ENCODE data around the gene PSMD1.

PSMD1 gene

DNA sequence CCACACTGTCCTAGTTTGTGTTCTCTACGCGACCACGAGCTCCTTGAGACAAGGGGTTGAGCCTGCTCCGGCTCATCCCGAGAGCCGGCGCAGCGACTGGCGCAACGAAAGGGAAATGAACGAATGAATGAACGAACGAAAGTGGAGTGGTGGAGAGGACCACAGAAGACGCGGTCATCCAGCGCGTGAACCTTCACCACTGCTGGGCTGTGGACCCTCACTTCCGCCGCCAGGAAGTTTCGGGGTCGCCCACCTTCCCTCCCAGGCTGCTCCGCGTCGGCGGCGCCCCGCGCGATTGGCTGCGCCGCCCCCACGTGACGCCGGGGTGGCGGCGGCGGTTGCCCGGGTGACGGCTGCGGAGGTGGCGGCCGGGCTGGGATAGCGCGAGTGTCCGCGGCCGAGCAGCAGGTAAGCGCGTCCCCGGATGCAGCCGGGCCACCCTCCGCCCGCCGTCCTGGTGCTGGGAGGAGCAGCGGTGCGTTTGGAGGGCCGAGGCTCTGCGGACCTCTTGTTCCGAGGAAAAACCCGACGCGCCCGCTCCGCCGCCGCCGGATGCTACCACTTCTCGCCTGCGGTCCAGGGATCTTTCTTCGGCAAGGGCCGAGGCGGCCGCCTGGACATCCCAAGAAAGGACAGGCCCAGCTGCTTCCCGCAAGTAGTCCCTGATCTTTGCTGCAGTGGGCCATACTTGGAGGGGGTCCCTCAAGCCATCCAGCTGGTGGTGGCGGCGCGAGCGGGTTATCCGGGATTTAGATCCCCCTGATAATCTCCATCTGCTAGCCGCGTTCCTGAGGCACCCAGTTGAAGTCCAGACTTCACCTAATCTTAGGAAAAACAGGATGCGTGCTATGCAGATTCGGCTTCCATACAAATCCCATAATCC lies 141.9 kb downstream of the PSMD1 start, which contains the start of gene ARMC9:
ARMC9 (plus strand) TSS at position 341 of the 883 bp plus-strand sequence. CDS start 7,608 bp downstream, outside the sequence.
- peak; percentile 34 to 68 for DNase-seq (ENCODE audit: extremely low read depth in 1 of 2, low read depth in 1 of 2)

DNA sequence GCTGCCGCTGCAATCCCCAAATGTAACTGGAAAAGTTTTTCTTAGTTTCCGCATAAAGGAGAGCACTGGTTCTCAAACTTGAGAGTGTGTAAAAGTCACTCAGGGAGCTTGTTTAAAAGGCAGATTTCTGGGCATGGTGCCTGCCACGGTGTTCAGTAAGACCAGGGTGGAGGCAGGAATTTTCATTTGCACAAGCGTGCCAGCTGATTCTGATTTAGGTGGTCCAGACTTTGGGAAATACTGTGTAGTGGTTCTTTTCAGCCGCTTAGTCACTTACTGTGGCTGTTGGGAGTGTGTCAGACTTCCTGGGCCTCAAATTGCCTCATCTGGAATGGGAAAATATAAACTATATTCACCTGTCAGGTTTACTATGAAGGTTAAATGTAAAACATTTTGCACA lies 142.6 kb downstream of the PSMD1 start:
- no peak for DNase-seq (ENCODE audit: extremely low read depth in 1 of 2, low read depth in 1 of 2)

DNA sequence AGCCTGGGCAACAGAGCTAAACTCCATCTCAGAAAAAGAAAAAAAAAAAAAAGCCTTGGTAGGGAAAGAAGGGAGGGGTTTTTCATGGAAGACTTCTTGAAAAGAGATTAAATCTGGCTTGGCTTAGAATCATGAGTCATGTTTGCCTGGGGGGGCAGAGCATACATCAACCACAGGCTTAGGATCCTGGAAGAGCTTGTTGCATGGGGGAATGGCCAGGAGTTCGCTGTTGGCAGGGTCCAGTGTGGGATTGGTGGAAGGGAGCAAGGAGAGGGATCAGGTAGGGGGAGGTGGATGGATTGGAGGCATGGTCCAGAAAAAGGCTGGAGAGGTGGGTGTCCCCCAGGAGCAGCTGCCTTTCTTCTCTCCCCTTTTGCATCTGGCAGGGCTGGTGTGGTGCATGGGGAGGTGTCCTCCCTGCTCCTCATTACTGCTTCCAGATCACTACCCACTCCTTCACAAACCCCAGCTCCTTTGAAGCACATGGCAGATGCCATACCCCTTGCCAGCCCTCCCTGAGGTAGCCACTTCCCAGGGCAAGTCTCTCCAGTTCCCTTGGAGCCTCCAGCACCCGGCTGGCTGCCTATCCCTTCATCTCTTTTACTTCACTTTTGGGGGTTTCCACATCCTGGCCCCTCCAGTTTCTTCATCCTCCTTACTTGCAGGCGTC lies 144.3 kb downstream of the PSMD1 start:
- no peak for DNase-seq (ENCODE audit: extremely low read depth in 1 of 2, low read depth in 1 of 2)

DNA sequence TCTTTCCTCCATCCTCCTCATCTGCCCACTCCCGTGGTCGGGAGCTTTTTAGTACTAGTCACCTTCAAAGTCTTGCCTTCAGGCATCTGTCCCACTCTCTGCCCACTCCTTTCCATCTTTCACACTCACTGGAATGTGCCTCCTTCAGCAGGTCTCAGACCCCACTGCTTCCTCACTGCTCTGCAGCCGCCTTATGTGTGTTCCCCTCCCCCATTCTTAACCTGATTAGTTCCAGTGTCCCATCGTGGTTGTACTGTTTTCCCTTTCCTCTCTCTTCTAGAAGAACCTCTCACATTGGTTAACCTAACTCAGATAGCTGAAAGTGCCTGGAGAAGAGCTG lies 144.8 kb downstream of the PSMD1 start:
- no peak for DNase-seq (ENCODE audit: extremely low read depth in 1 of 2, low read depth in 1 of 2)

DNA sequence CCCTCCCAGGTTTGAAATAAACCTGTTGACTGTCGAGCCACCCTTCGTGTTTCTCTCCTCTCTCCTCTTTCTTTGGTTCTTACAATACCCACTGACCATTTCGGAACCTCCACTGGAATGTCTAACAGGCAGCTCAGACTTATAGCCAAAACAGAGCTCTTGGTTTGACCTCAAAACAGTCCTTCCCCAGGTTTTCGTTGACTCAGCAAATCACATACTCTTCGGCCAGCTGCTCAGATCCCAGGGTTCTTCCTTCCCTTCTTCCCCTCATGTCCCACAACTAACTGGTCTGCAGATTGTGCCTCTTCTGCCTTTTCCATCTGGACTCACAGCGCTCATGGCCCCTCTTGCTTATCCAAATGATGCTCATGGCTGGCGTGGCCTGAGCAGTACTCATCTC lies 146.4 kb downstream of the PSMD1 start:
- no peak for DNase-seq (ENCODE audit: extremely low read depth in 1 of 2, low read depth in 1 of 2)

DNA sequence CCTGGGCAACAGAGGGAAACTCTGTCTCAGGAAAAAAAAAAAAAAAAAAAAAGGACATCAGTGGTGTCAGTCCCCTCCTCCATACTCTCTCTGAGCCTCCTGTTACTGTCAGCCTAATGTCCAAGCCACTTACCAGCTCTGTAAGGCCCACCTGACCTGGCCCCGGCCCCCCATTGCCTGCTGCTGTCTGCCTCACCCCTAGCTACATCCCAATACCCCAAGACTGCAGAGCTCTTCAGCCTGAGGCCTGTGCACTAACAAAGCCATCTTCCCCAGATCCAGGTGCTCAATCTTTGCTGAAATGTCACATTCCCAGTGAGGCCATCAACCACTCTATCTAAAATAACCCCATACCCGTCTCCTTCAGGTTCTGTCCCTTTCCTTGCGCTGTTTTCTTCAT lies 147.5 kb downstream of the PSMD1 start:
- no peak for DNase-seq (ENCODE audit: extremely low read depth in 1 of 2, low read depth in 1 of 2)

DNA sequence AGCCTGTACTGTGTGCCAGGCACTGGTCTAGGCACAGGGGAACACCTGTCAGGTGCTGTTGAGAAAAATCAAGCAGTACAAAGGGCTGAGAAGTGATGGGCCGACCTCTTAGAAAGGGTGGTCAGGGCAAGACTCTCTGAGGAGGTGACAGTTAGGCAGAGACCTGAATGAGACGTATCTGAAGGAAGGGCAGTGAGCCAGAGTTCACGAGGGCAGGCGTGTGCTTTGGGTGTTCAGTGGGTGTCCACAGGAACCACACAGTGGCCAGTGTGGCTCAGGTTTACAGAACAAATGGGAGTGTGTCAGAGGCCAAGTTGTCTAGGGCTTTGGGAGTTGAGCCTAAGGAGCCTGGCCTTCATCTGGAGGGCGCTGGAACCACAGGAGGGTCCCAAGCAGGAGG lies 147.9 kb downstream of the PSMD1 start:
- no peak for DNase-seq (ENCODE audit: extremely low read depth in 1 of 2, low read depth in 1 of 2)

DNA sequence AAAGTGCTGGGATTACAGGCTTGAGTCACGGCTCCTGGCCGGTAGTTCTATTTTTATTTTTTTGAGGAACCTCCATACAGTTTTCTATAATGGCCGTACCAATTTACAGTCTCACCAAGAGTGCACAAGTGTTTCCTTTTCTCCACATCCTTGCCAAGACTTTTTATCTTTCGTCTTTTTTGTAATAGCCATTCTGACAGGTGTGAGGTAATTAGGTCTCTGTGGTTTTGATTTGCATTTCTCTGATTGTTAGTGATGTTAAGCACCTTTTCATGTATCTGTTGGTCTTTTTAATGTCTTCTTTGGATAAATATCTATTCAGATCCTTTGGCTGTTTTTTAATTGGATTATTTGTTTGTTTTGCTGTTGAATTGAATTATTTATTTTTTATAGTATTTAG lies 151.1 kb downstream of the PSMD1 start:
- DNase-seq (ENCODE audit: extremely low read depth in 1 of 2, low read depth in 1 of 2): no peak

DNA sequence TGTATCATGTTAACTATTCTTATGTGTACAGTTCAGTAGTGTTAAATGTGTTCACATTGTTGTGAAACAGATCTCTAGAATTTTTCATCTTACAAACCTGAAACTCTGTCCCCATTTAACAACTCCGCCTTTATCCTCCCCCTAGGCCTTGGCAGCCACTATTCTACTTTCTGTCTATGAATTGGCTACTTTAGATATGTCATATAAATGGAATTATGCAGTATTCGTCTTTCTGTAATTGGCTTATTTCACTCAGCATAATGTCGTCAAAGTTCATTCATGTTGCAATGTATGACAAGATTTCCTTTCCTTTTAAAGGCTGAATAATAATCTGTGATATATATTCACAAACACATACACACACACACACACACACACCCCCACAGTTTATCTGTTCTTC lies 154.1 kb downstream of the PSMD1 start:
- no peak for DNase-seq (ENCODE audit: extremely low read depth in 1 of 2, low read depth in 1 of 2)

DNA sequence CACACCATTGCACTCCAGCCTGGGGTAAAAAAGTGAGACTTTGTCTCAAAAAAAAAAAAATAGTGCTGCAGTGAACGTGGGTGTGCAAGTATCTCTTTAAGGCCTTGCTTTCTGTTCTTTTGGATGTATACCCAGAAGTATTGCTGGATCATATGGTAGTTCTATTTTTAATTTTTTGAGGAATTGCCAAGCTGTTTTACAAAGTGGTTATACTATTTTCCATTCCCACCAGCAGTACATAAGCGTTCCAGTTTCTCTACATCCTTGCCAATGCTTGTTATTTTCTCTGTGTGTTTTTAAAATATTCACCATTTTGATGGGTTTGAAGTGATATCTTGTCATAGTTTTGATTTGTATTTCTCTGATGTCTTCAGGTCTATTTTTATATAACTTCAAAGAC lies 154.8 kb downstream of the PSMD1 start:
- DNase-seq (ENCODE audit: extremely low read depth in 1 of 2, low read depth in 1 of 2): no peak

DNA sequence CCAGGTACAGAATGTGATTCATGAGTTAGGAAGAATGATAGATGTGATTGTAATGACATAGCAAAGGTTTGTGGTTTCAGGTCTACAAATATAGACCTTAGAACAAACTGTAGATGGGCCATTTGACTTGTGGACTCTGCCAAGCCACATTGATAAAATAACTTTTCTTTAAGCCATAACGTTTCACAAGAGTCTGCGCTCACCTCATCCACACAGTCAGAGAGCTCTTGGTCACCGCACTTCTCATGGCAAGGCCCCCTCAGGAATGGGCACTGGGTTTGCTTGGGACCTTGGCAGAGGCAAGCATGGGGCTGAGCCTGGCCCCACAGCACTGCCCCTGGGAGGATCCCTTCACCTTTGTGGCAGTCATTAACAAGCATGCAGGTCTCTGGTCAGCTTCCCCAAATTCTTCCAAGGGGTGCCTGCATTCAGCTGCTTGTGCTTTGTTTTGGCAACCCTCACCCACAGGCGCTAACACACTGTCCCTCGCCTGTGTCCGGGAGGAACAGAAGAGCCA lies 155.7 kb downstream of the PSMD1 start:
- DNase-seq (ENCODE audit: extremely low read depth in 1 of 2, low read depth in 1 of 2): no peak

DNA sequence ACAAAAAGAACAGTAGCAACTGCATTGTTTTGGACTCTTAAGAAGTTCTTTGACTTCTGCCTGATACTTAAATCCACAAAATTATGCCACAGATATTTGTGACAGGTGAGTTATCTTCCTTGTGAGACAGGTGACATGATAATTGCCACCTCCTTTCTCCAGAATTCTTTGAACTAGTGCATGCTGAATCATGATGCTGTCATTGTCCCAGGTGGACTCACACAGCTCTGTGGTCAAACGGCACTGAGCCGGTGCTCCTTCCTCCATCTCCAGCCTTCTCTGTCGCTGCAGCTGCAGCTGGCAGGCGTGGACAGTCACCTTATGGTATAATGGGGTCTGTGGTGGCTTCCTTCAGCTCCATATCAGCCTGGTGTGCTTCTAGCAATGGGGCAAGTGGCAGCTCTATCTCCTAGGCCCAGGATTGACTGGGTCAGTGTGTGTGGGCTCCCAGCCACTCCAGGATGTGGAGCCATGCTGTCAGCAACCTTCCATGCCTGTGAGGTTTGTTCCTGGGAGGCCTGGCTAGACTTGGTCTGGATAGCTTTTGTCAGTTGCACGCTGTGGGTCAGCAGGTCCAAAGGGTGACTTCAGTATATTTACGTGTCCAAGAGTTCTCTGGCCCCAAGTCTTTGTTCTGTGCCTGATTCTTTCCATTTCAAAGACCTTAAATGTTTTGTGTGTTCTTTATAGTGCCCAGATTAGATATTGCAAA lies 157.4 kb downstream of the PSMD1 start:
- DNase-seq (ENCODE audit: extremely low read depth in 1 of 2, low read depth in 1 of 2): no peak

DNA sequence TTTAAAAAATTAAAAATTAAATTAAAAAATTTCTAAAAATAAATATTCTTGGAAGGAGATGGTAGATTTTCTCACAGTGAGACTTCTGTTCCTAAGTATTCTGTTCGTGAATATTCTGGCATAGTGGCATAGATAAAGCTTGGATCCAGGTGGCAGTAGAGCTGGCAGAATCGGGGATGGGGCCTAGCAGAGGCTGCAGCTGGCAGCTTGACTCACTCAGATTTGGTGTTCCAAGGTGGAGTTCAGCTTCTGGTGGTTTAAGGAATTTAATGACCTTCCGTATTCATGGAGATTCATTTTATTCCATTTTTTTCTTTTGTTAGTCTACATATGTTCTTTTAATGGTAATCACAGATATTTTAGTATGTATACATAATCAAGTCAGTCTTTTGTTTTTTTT lies 161.7 kb downstream of the PSMD1 start:
- DNase-seq (ENCODE audit: extremely low read depth in 1 of 2, low read depth in 1 of 2): no peak

DNA sequence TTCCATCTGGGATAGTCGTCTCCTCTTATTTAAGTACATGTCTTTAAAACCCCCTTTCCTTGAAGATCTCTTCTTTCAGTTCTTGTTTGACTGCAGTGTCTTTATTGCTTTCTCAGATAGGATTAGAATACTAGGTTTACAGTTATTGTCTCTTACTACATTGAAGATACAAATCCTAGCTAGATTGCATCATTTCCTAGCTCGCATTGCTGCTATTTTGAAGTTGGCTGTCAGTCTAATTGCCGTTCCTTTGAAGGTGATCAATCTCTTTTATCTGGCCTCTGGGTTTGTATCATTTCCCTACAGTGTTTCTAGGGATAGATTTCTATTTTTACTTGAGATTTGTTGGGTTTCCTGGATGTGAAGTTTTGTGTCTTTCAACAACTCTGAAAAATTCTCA lies 162.6 kb downstream of the PSMD1 start:
- no peak for DNase-seq (ENCODE audit: extremely low read depth in 1 of 2, low read depth in 1 of 2)

DNA sequence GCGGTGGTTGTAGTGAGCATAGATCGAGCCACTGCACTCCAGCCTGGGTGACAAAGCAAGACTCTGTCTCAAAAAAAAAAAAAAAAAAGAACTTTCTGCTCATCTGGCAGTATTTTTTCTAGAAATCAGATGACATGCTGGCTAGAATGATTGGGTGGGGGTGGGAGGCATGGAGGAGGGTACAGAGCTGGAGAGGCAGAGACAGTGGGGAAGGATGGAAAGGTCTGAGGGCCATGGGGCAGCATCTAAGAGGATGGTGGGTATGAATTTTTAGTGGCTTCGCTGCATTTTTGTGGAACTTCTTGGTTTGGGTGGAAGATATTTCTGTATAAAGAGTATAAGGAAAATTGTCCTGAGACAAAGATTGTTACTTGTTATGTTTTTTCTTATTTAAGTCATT lies 165.1 kb downstream of the PSMD1 start:
- no peak for DNase-seq (ENCODE audit: extremely low read depth in 1 of 2, low read depth in 1 of 2)
